Raji (cell line): ENCODE measurements around the gene STEAP3.

ENCODE experiments used
- POLR2A ChIP-seq: IDR thresholded peaks from 2 replicates; pipeline ENCODE4 v1.6.1; 2011; ENCODE audit warnings: low read depth, low read length, control low read depth; ENCODE audit not compliant: insufficient read depth

The STEAP3 gene

GRCh38 chr2:119282146-119282995 is 58.7 kb downstream of the STEAP3 start:
- TF ChIP-seq POLR2A, result no peak

DNA sequence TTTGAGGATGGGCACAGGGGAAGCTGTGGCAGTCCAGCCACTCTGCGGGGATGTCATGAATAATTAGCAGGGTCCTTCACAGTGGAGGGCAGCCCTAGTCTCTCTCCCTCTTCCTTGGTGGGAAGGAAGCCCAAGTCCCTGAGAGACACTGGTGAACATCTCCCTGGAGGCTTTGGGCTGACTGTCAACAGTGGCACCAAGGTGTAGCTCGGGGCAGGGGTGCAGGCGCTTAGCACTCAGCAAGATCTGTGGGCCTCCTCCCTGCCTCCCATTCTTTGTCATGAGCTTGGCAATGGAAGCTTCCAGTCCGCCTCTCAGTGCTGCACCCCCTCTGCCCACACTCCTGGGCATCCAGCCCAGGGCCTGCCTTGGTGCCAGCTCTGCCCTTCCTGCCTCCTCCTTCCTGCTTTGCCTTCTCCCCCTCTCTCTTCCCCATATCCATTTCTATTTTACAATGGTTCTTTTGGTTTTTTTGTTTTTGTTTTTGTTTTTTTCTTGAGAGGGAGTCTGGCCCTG is 59.4 kb downstream of the STEAP3 start:
- no peak for TF ChIP-seq POLR2A

- TF ChIP-seq POLR2A, result no peak
These were observed 60.3 kb downstream of the STEAP3 start for GRCh38 chr2:119283873-119284331.

GRCh38 chr2:119286661-119287060 is 63.0 kb downstream of the STEAP3 start:
- no peak for TF ChIP-seq POLR2A

DNA sequence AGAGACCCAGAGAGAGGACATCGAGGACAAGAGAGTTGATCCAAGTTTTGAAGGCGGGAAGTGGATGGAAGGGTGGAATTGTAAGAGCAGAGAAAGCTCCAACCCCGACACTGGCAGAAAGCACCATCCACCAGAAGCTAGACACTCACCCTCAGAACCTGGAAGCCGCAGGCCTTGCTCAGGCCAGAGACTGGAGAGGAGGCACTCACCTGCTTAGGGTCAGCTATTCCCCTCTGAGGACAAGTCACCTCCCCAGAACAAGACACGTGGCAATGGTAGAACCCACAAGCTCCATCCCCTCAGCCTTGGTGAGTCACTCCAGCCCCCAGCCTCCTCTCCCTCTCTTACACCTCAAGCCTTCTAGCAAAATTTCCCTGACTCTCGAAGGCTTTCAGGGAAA is 64.9 kb downstream of the STEAP3 start:
- no peak for TF ChIP-seq POLR2A

DNA sequence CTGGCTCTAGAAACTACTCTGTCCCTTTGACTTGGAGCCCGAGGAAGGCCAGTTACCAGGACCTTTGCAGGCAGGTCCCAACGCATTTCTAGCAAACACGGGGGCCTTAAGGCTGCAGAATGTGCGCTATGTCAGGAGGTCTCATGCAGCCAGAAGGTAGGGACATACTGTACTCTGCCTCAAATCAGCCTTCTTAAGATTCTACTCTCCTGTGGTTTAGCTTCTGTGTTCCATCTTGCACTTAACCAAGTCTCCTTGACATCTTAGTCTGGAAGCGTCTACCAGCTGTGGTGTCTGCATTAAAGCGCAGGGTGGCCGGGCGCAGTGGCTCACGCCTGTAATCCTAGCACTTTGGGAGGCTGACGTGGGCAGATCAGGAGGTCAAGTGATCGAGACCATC is 65.5 kb downstream of the STEAP3 start:
- no peak for TF ChIP-seq POLR2A

DNA sequence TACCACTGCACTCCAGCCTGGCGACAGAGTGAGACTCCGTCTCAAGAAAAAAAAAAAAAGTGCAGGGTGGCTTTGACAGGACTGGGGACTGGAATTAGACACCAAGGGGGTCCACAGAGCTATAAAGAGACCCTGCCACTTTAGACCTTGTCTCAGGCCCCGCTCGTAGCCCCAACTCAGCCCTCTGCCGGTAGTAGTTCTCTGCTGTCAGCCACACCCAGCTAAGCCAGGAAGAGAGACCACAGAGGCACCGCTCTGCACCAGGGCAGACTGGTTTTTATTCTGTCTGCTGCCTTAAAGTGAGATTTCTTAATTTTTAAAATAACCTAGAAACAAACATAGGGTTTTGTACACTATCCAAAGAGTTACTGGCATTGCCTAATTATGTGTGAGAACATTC is 66.0 kb downstream of the STEAP3 start:
- no peak for TF ChIP-seq POLR2A

GRCh38 chr2:119290859-119291587 is 67.4 kb downstream of the STEAP3 start:
- no peak for TF ChIP-seq POLR2A

- TF ChIP-seq POLR2A, result no peak
These were observed 68.0 kb downstream of the STEAP3 start for GRCh38 chr2:119291588-119292167.

GRCh38 chr2:119292226-119292625 is 68.6 kb downstream of the STEAP3 start:
- no peak for TF ChIP-seq POLR2A

DNA sequence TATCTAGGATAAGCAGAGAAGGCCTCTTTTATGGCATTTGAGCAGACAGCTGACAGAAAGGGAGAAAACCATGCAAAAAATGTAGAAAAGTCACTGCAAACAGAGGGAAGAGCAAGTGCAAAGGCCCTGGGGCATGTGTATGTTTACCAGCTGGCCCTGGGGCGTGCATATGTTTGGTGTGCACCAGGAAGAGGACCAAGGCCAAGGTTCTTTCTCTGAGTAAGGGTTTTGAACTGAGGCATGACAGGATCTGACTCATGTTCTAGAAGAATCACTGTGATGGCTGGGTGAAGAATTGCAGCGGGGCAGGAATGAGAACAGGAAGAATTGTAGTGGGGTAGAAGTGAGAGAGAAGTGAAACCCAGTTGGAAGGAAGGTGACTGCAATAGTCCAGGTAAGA is 69.6 kb downstream of the STEAP3 start:
- TF ChIP-seq POLR2A, result no peak

- TF ChIP-seq POLR2A, result no peak
These were observed 70.3 kb downstream of the STEAP3 start for GRCh38 chr2:119293900-119294299.

DNA sequence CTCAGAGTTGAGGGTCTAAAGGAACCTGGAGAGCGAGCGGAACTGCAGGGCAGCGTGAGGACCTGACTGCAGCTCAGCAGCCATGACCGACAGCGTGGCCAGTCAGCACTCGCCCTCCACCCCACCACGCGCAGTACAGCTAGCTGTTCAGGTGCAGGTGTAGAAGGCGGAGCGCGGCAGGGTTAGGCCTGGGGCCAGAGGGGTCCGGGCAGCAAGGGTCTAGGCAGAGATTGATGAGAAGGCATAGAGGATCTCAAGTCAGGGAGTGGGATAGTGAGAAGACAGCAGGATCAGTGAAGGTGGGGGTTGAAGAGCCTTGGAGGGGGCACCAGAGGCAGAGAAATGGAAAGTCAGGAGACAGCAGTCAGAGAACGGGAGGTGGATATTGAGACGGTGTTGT is 71.0 kb downstream of the STEAP3 start:
- no peak for TF ChIP-seq POLR2A

DNA sequence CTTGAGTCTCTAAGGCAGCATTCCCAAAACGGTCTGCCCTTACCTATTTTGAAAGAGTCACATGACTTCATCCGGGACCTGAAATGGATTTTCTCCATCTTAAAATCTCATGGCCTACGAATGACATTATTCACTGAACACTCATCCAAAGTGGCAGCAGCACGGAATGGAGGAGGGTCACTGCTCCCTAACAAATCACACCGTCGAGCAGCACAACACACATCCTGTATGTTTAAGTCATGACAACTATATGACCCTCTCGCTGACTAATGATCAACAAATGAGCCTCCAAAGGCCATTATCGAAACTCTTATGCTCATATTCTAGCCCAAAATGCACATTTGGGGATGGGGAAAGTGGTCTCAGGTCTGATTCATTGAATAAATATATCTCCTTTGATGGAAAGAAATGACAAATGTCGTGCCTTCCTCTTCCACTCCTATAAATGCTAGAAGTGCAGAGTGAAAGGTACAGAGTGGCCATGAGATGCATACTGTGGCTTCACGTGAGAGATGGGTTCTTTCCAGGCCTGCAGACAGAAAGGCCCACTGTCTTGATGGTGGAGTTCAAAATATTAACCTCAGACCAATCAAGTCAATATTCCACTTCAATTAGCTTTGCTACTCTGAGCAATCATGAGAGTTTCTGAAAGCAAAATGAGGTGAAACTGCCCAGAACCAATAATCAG is 72.2 kb downstream of the STEAP3 start:
- no peak for TF ChIP-seq POLR2A

DNA sequence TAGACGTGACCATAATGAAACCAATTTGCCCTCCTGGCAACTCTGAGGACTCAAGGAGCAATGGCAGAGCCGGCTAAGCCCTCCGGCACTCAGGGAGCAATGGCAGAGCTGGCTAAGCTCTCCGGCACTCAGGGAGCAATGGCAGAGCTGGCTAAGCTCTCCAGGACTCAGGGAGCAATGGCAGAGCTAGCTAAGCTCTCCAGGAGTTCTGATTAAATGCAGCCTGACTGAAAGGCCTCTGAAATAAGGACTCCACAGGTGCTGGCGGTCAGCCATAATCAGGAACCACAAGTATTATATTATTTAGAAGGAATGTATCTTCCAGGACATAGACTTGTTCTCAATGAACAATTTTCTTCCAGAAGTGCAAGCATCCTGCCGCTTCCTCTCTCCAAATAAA is 77.8 kb downstream of the STEAP3 start:
- no peak for TF ChIP-seq POLR2A
